Aorta (tissue), 5 donors: Measurements from ENCODE around the gene ATP10A. TPM values are rescaled to one million over a fixed set of nuclear protein-coding genes. Genes with fewer than 3 reads are reported as not detected.
A peak's percentile ranks its signal among the peaks of the same experiment; 100 is the strongest.

Experiments used
- ATAC-seq: fragments of 200-7000 bp; cut with Tn5 transposase; one replicate; pipeline ENCODE4 v1.9.1; 2022; ENCODE audit warnings: moderate library complexity; ENCODE audit not compliant: low FRiP score
- DNase-seq, 2 donors: peaks; one replicate each; pipeline ENCODE4 v3.0.0-alpha.2; 2020
- H3K27ac ChIP-seq, 2 donors: one replicate each; pipeline ENCODE4 v1.5.1; 2013; ENCODE audit warnings: low read length in 2 of 2, mild to moderate bottlenecking in 2 of 2, moderate library complexity in 2 of 2, control low read depth in 1 of 2, inconsistent platforms in 1 of 2, low read depth in 1 of 2
- H3K27me3 ChIP-seq, 2 donors: one replicate each; pipeline ENCODE4 v1.6.1; 2013; ENCODE audit warnings: control low read depth in 1 of 2, low read length in 1 of 2, mild to moderate bottlenecking in 1 of 2, moderate library complexity in 1 of 2; ENCODE audit not compliant: insufficient read depth in 2 of 2, control insufficient read depth in 1 of 2
- H3K36me3 ChIP-seq, 2 donors: one replicate each; pipeline ENCODE4 v1.6.1; 2013; ENCODE audit warnings: control low read depth in 1 of 2, low read length in 1 of 2, mild to moderate bottlenecking in 1 of 2; ENCODE audit not compliant: insufficient read depth in 2 of 2, control insufficient read depth in 1 of 2
- H3K4me1 ChIP-seq, 2 donors: one replicate each; pipeline ENCODE4 v1.6.1; 2013; ENCODE audit warnings: low read length in 2 of 2, control low read depth in 1 of 2, mild to moderate bottlenecking in 1 of 2, moderate library complexity in 1 of 2; ENCODE audit not compliant: insufficient read depth in 2 of 2, control insufficient read depth in 1 of 2
- H3K4me3 ChIP-seq, 2 donors: one replicate each; pipeline ENCODE4 v1.5.1; 2013; ENCODE audit warnings: low read length in 2 of 2, control low read depth in 1 of 2, mild to moderate bottlenecking in 1 of 2
- H3K9me3 ChIP-seq: one replicate; pipeline ENCODE4 v1.6.1; 2013; ENCODE audit warnings: mild to moderate bottlenecking, low read length; ENCODE audit not compliant: control insufficient read depth
- WGBS, 2 donors: extraction: QIAGEN DNeasy Blood & Tissue Kit; methylation state at CpG; one replicate each; pipeline ENCODE4 v1.1.7; 2013; 5-methylcytosine and 5-hydroxymethylcytosine counted together
- intact Hi-C, 2 donors: fragments of 100-400 bp; cut with DNase I; formaldehyde crosslinking; loops; one replicate each; pipeline versions ENCODE4 v1.14.2 to v1.15.0; 2022
- polyA plus RNA-seq, 2 donors: library from polyadenylated mRNA; stranded (reverse); fragments of 200-250 nt; gene quantifications; one replicate each; pipeline ENCODE4 v1.2.3, GENCODE V29; 2013
- total RNA-seq, 2 donors: library from RNA; stranded (reverse); fragmentation: NEBNext Ultra II Directional; extraction: Animal tissue kit (Norgen Biotek cat#: 25700); gene quantifications; one replicate each; pipeline ENCODE4 v1.2.1, GENCODE V29; 2021
- donor health status: healthy with polysubstance abuse.
- donor health status: Bipolar disorder and iron deficiency.
- donor health status: DM: no; HTN: no; CAD: no.
- donor health status: DM: no; HTN: no; CAD: no.
- donor health status: DM: yes; HTN: yes; CAD: no.

The ATP10A gene
- total and polyA plus RNA-seq, 4 donors = 3.6 to 55.0 (median 22.2) TPM

GRCh38 chr15:25807063-25807462 is 56.1 kb downstream of the ATP10A start:
- ATAC-seq (no peak), DNase-seq (peak in 1 of 2 donors; percentile 30)
- Histone ChIP-seq H3K27me3 (no peaks in the 10 kb centered on the region), H3K4me1 (no peaks in the 10 kb centered on the region), H3K9me3 (no peaks in the 10 kb centered on the region), H3K27ac (no peak overlapping the region), H3K4me3 (no peak overlapping the region), H3K36me3 (no peaks in the 10 kb centered on the region)
- intact Hi-C loops = no loop called here
- WGBS, 2 donors = 82 to 84% methylated on average over 6 of the region's 6 CpGs

GRCh38 chr15:25805031-25805430 is 58.1 kb downstream of the ATP10A start:
- H3K4me3 ChIP-seq = no peak overlapping the region
- peak overlapping the region in 1 of 2 donors; percentile 11 for H3K27ac ChIP-seq
- DNase-seq = peak; percentile 81 to 88
- 5 to 8% methylated on average over 12 of the region's 12 CpGs for WGBS, 2 donors
- no peaks in the 10 kb centered on the region for H3K27me3 ChIP-seq
- intact Hi-C loops = no loop called here
- peak; percentile 63 for ATAC-seq
- H3K9me3 ChIP-seq = no peaks in the 10 kb centered on the region
- no peaks in the 10 kb centered on the region for H3K36me3 ChIP-seq
- H3K4me1 ChIP-seq = no peaks in the 10 kb centered on the region

- 70 to 76% methylated on average over 7 of the region's 7 CpGs for WGBS, 2 donors
- Histone ChIP-seq H3K27me3 (no peaks in the 10 kb centered on the region), H3K9me3 (no peaks in the 10 kb centered on the region), H3K36me3 (no peaks in the 10 kb centered on the region), H3K4me1 (no peaks in the 10 kb centered on the region), H3K4me3 (no peak overlapping the region), H3K27ac (no peak overlapping the region)
- intact Hi-C loops = no loop called here
- ATAC-seq = no peak
- DNase-seq = peak in 1 of 2 donors; percentile 2
Observed at GRCh38 chr15:25804451-25804850, 58.7 kb downstream of the ATP10A start.

- Histone ChIP-seq H3K27ac (peak overlapping the region in 1 of 2 donors; percentile 92), H3K27me3 (no peaks in the 10 kb centered on the region), H3K4me1 (no peaks in the 10 kb centered on the region), H3K36me3 (no peaks in the 10 kb centered on the region), H3K4me3 (no peak overlapping the region), H3K9me3 (no peaks in the 10 kb centered on the region)
- ATAC-seq = no peak
- intact Hi-C loops = no loop called here
- WGBS, 2 donors = 88 to 94% methylated on average over 10 of the region's 10 CpGs
- DNase-seq = peak in 1 of 2 donors; percentile 40
Observed at GRCh38 chr15:25803541-25803940, 59.6 kb downstream of the ATP10A start.

- Histone ChIP-seq H3K9me3 (no peaks in the 10 kb centered on the region), H3K4me3 (no peak overlapping the region), H3K27ac (peak overlapping the region; percentile 74 to 92), H3K27me3 (no peaks in the 10 kb centered on the region), H3K36me3 (no peaks in the 10 kb centered on the region), H3K4me1 (no peaks in the 10 kb centered on the region)
- DNase-seq = peak in 1 of 2 donors; percentile 65
- intact Hi-C loops = no loop called here
- 96 to 98% methylated on average over 11 of the region's 11 CpGs for WGBS, 2 donors
- ATAC-seq = no peak
Observed at GRCh38 chr15:25803036-25803435, 60.1 kb downstream of the ATP10A start.

- peak overlapping the region; percentile 74 to 92 for H3K27ac ChIP-seq
- H3K9me3 ChIP-seq = no peaks in the 10 kb centered on the region
- intact Hi-C loops = no loop called here
- DNase-seq (peak in 1 of 2 donors; percentile 73), ATAC-seq (no peak)
- 60% methylated on average over 16 of the region's 16 CpGs for WGBS, 2 donors
- no peaks in the 10 kb centered on the region for H3K4me1 ChIP-seq
- no peaks in the 10 kb centered on the region for H3K27me3 ChIP-seq
- no peaks in the 10 kb centered on the region for H3K36me3 ChIP-seq
- no peak overlapping the region for H3K4me3 ChIP-seq
Observed at GRCh38 chr15:25802285-25802830, 60.8 kb downstream of the ATP10A start.

- Histone ChIP-seq H3K27me3 (no peaks in the 10 kb centered on the region), H3K27ac (peak overlapping the region in 1 of 2 donors; percentile 92), H3K4me3 (no peak overlapping the region), H3K9me3 (no peaks in the 10 kb centered on the region), H3K4me1 (no peaks in the 10 kb centered on the region), H3K36me3 (no peaks in the 10 kb centered on the region)
- 27 to 28% methylated on average over 24 of the region's 24 CpGs for WGBS, 2 donors
- intact Hi-C loops = no loop called here
- peak; percentile 75 for ATAC-seq
- DNase-seq = peak in 1 of 2 donors; percentile 63
Observed at GRCh38 chr15:25801586-25802284, 61.4 kb downstream of the ATP10A start.

- Histone ChIP-seq H3K9me3 (no peaks in the 10 kb centered on the region), H3K27me3 (no peaks in the 10 kb centered on the region), H3K36me3 (no peaks in the 10 kb centered on the region), H3K4me3 (no peak overlapping the region), H3K27ac (peak overlapping the region in 1 of 2 donors; percentile 88), H3K4me1 (peaks cover 0 to 2% of the 10 kb centered on the region in 2 donors)
- ATAC-seq (no peak), DNase-seq (peak in 1 of 2 donors; percentile 50)
- WGBS, 2 donors = 88 to 91% methylated on average over 10 of the region's 10 CpGs
- intact Hi-C loops = no loop called here
Observed at GRCh38 chr15:25800761-25801515, 62.2 kb downstream of the ATP10A start.
